ENCODE results near the gene GBP3. TPM values are rescaled to one million over a fixed set of nuclear protein-coding genes. Genes with fewer than 3 reads are reported as not detected.
A peak's percentile ranks its signal among the peaks of the same experiment; 100 is the strongest.
"Not testable (repeated sequence)": the region's sequence is repeated elsewhere in the genome, so short reads cannot be mapped to it uniquely, and the experiment has no call there.

GBP3 gene
- total and polyA plus RNA-seq, 2 donors (not counting 1 experiment from before 2014, with no cell fraction given): 44.9 to 51.5 TPM

DNA sequence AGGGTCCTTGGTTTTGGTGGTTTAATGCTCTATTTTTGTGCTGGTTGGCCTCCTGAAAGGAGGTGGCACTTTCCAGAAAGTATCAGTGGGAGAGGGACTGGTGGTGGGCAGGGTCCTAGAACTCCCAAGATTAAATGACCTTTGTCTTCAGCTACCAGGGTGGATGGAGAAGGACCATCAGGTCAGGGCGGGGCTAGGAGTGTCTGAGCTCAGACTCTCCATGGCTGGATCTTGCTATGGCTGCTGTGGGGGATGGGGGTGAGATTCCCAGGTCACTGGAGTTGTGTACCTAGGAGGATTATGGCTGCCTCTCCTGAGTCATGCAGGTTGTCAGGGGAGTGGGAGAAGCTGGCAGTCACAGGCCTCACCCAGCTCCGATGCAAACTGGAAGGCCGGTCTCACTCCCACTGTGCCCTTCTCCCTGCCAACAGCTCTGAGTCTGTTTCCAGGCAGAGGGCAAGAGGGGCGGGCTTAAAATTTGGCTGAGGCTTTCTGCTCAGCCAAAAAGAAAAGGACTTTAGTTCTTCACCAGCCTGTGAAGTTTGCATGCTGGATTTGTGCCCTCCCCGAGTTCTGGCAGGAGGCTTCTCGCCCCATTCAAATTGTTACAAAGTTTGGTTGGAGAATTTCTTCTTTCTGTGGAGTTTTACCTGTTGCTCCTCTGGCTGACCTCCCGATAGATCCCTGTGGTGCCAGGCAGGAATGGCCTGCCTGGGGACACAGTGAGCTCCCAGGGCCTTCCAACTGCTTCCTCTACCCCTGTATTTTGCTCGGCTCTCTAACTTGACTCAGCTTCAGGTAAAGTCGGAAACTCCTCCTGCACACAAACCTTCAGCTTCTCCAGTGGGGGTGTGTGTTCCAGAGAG is 17.1 kb downstream of the GBP3 start:
- Histone ChIP-seq H3K4me1 (ENCODE audit: control insufficient read depth, extremely low read depth, insufficient read depth, low read length) (no peaks in the 10 kb centered on the region), H2AFZ (ENCODE audit: low read length) (no peak overlapping the region), H3K36me3 (ENCODE audit: control insufficient read depth, insufficient read depth, low read length) (peaks cover 14% of the 10 kb centered on the region), H3K4me2 (ENCODE audit: extremely low read depth, insufficient read depth, low read length) (no peak overlapping the region), H3K9ac (ENCODE audit: insufficient read depth, low read length) (no peak overlapping the region), H3K9me3 (ENCODE audit: control insufficient read depth, insufficient read depth, low read depth, low read length) (no peaks in the 10 kb centered on the region), H3K27me3 (ENCODE audit: control insufficient read depth, insufficient read depth, low read length) (no peaks in the 10 kb centered on the region), H3K4me3 (replicated peaks in 1 of 4; ENCODE audit: control extremely low read depth in 1 of 4, insufficient read depth in 1 of 4, low read depth in 3 of 4, low read length in 4 of 4) (no peak overlapping the region), H3K27ac (ENCODE audit: insufficient read depth, low read length) (no peak overlapping the region), H3K79me2 (ENCODE audit: control insufficient read depth, insufficient read depth, low read length) (no peaks in the 10 kb centered on the region), H4K20me1 (ENCODE audit: control insufficient read depth, extremely low read depth, insufficient read depth, low read length) (no peaks in the 10 kb centered on the region)
- DNase-seq (ENCODE audit: low read depth in 2 of 2): no peak
- TF ChIP-seq, protein P1, sequence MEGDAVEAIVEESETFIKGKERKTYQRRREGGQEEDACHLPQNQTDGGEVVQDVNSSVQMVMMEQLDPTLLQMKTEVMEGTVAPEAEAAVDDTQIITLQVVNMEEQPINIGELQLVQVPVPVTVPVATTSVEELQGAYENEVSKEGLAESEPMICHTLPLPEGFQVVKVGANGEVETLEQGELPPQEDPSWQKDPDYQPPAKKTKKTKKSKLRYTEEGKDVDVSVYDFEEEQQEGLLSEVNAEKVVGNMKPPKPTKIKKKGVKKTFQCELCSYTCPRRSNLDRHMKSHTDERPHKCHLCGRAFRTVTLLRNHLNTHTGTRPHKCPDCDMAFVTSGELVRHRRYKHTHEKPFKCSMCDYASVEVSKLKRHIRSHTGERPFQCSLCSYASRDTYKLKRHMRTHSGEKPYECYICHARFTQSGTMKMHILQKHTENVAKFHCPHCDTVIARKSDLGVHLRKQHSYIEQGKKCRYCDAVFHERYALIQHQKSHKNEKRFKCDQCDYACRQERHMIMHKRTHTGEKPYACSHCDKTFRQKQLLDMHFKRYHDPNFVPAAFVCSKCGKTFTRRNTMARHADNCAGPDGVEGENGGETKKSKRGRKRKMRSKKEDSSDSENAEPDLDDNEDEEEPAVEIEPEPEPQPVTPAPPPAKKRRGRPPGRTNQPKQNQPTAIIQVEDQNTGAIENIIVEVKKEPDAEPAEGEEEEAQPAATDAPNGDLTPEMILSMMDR (conservative IDR thresholded peaks at IDR 0.05 in 1 of 2, IDR thresholded peaks at IDR 0.05 in 1 of 2; ENCODE audit: low read depth in 1 of 2, low read length in 2 of 2): no peak
- no peak for TF ChIP-seq EZH2 (IDR thresholded peaks at IDR 0.05; ENCODE audit: low read length, missing control alignments)

DNA sequence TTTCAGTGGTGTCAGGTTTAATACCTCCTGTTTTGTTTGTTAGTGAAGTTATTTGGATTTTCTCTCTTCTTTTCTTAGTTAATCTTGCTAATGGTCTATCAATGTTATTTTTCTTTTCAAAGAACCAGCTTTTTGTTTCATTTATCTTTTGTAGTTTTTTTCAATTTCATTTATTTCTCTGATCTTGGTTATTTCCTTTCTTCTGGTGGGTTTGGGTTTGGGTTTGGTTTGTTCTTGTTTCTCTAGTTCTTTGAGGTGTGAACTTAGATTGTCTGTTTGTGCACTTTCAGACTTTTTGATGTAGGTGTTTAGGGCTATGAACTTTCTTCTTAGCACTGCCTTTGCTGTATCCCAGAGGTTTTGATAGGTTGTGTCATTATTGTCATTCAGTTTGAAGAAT is 20.5 kb downstream of the GBP3 start:
- H2AFZ ChIP-seq (ENCODE audit: low read length); H3K27ac ChIP-seq (ENCODE audit: insufficient read depth, low read length); DNase-seq (ENCODE audit: low read depth in 2 of 2); H3K9ac ChIP-seq (ENCODE audit: insufficient read depth, low read length); H3K4me1 ChIP-seq (ENCODE audit: control insufficient read depth, extremely low read depth, insufficient read depth, low read length); H4K20me1 ChIP-seq (ENCODE audit: control insufficient read depth, extremely low read depth, insufficient read depth, low read length); H3K79me2 ChIP-seq (ENCODE audit: control insufficient read depth, insufficient read depth, low read length); H3K4me2 ChIP-seq (ENCODE audit: extremely low read depth, insufficient read depth, low read length); H3K4me3 ChIP-seq (replicated peaks in 1 of 4; ENCODE audit: control extremely low read depth in 1 of 4, insufficient read depth in 1 of 4, low read depth in 3 of 4, low read length in 4 of 4); H3K9me3 ChIP-seq (ENCODE audit: control insufficient read depth, insufficient read depth, low read depth, low read length); H3K27me3 ChIP-seq (ENCODE audit: control insufficient read depth, insufficient read depth, low read length); H3K36me3 ChIP-seq (ENCODE audit: control insufficient read depth, insufficient read depth, low read length): not testable (repeated sequence)

DNA sequence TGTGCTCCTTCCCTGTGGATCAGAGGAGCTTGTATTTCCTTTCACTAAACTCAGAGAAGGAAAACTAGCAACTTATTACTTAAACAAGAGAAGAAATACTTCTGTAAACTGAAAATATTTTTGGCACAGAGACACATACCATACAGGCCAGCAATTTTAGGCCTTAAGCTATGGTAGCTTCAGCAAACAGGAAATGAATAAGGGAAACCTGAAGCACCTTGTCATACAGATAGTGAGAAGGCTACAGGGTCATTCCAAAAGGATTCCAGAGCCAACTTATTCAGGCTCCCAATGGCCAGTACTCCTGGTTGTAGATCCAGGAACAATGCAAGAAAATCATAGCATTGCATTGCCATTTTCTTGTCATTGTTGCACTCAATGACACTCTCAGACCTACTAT is 21.2 kb downstream of the GBP3 start:
- H3K4me2 ChIP-seq (ENCODE audit: extremely low read depth, insufficient read depth, low read length): no peak overlapping the region
- DNase-seq (ENCODE audit: low read depth in 2 of 2): peak in 1 of 2 donors; percentile 37
- no peak overlapping the region for H3K27ac ChIP-seq (ENCODE audit: insufficient read depth, low read length)
- H2AFZ ChIP-seq (ENCODE audit: low read length): no peak overlapping the region
- H3K9ac ChIP-seq (ENCODE audit: insufficient read depth, low read length): no peak overlapping the region
- no peaks in the 10 kb centered on the region for H3K27me3 ChIP-seq (ENCODE audit: control insufficient read depth, insufficient read depth, low read length)
- H3K36me3 ChIP-seq (ENCODE audit: control insufficient read depth, insufficient read depth, low read length): peaks cover 5% of the 10 kb centered on the region
- H3K9me3 ChIP-seq (ENCODE audit: control insufficient read depth, insufficient read depth, low read depth, low read length): no peaks in the 10 kb centered on the region
- H3K4me3 ChIP-seq (replicated peaks in 1 of 4; ENCODE audit: control extremely low read depth in 1 of 4, insufficient read depth in 1 of 4, low read depth in 3 of 4, low read length in 4 of 4): no peak overlapping the region
- no peaks in the 10 kb centered on the region for H3K79me2 ChIP-seq (ENCODE audit: control insufficient read depth, insufficient read depth, low read length)
- H4K20me1 ChIP-seq (ENCODE audit: control insufficient read depth, extremely low read depth, insufficient read depth, low read length): no peaks in the 10 kb centered on the region
- TF ChIP-seq, protein P1 (conservative IDR thresholded peaks at IDR 0.05 in 1 of 2, IDR thresholded peaks at IDR 0.05 in 1 of 2; ENCODE audit: low read depth in 1 of 2, low read length in 2 of 2): no peak
- TF ChIP-seq EZH2 (IDR thresholded peaks at IDR 0.05; ENCODE audit: low read length, missing control alignments): no peak
- H3K4me1 ChIP-seq (ENCODE audit: control insufficient read depth, extremely low read depth, insufficient read depth, low read length): no peaks in the 10 kb centered on the region

All from fibroblast of lung (primary cell).